H1 (cell line): Measurements from ENCODE around the gene WFDC5. TPM values are rescaled to one million over a fixed set of nuclear protein-coding genes. Genes with fewer than 3 reads are reported as not detected.
A peak's percentile ranks its signal among the peaks of the same experiment; 100 is the strongest.

ENCODE experiments used
- CTCF ChIA-PET: fragments of 300-600 bp; sonication (Branson Sonifier 250); formaldehyde crosslinking; loops from one replicate; lab custom pipeline; 2021; ENCODE audit not compliant: partially characterized antibody; lab: Charles Lee
- POLR2A ChIA-PET: fragments of 300-600 bp; sonication (Branson Sonifier 250); formaldehyde crosslinking; loops from one replicate; lab custom pipeline; 2021; ENCODE audit warnings: inconsistent platforms; ENCODE audit not compliant: partially characterized antibody; lab: Charles Lee
- DNase-seq, 2 experiments: peaks; one replicate each; pipeline versions ENCODE4 v3.0.0 to v3.0.0-alpha.2; 2010 to 2022; ENCODE audit warnings: low spot score in 2 of 2, low read depth in 1 of 2, mixed read lengths in 1 of 2
- FAIRE-seq: peaks from 2 replicates; lab custom pipeline; 2011; peaks lifted over from hg19 to GRCh38; lab: Jason Lieb, UNC
- H2AFZ ChIP-seq: 2 replicates; pipeline ENCODE4 v1.8.1; 2012; ENCODE audit warnings: low read length, inconsistent platforms
- H2AK5ac ChIP-seq: 2 replicates; pipeline ENCODE4 v1.6.1; 2013; ENCODE audit warnings: low read depth, low read length
- H2BK120ac ChIP-seq: replicated peaks from 2 replicates; pipeline ENCODE3; 2013; ENCODE audit warnings: low read depth, low read length, inconsistent platforms
- H2BK12ac ChIP-seq: 2 replicates; pipeline ENCODE4 v1.6.1; 2013; ENCODE audit warnings: low read depth, low read length
- H2BK15ac ChIP-seq: 2 replicates; pipeline ENCODE4 v1.6.1; 2013; ENCODE audit warnings: low read length
- H2BK20ac ChIP-seq: 2 replicates; pipeline ENCODE4 v1.6.1; 2013; ENCODE audit warnings: low read length
- H2BK5ac ChIP-seq: 2 replicates; pipeline ENCODE4 v1.6.1; 2013; ENCODE audit warnings: low read depth, low read length
- H3K14ac ChIP-seq: 2 replicates; pipeline ENCODE4 v1.6.1; 2013; ENCODE audit warnings: inconsistent platforms; ENCODE audit not compliant: insufficient read length
- H3K18ac ChIP-seq: 2 replicates; pipeline ENCODE4 v1.6.1; 2013; ENCODE audit warnings: low read length; ENCODE audit errors: extremely low read depth
- H3K23ac ChIP-seq: 2 replicates; pipeline ENCODE4 v1.6.1; 2013; ENCODE audit warnings: inconsistent platforms; ENCODE audit not compliant: insufficient read length
- H3K23me2 ChIP-seq: 2 replicates; pipeline ENCODE4 v1.6.1; 2013; ENCODE audit warnings: low read depth, low read length
- H3K27ac ChIP-seq: 2 replicates; pipeline ENCODE4 v1.6.1; 2011; ENCODE audit warnings: low read depth, low read length, inconsistent platforms
- H3K27me3 ChIP-seq, 4 experiments: replicated peaks in 1 of 4; 1 replicate in 1 of 4; 2 replicates in 3 of 4; pipeline versions ENCODE4 v1.6.1 to v1.8.1; 2011 to 2013; ENCODE audit warnings: low read length in 3 of 4, mild to moderate bottlenecking in 3 of 4, inconsistent platforms in 2 of 4, mixed read lengths in 2 of 4, moderate library complexity in 1 of 4; ENCODE audit not compliant: control insufficient read depth in 3 of 4, insufficient read depth in 3 of 4; ENCODE audit errors: extremely low read depth in 1 of 4
- H3K36me3 ChIP-seq, 4 experiments: 2 replicates each; pipeline versions ENCODE4 v1.6.1 to v1.8.1; 2011 to 2013; ENCODE audit warnings: mild to moderate bottlenecking in 4 of 4, low read length in 3 of 4, moderate library complexity in 2 of 4, control low read depth in 1 of 4, inconsistent platforms in 1 of 4; ENCODE audit not compliant: insufficient read depth in 4 of 4, control insufficient read depth in 2 of 4
- H3K4ac ChIP-seq: replicated peaks from 2 replicates; pipeline ENCODE3; 2013; ENCODE audit warnings: low read length, low read depth, mixed read lengths, inconsistent platforms; ENCODE audit not compliant: insufficient read length
- H3K4me1 ChIP-seq, 4 experiments: replicated peaks in 1 of 4; 1 replicate in 1 of 4; 2 replicates in 3 of 4; pipeline versions ENCODE4 v1.6.1 to v1.8.1; 2011 to 2013; ENCODE audit warnings: low read length in 3 of 4, inconsistent platforms in 2 of 4, mixed read lengths in 1 of 4; ENCODE audit not compliant: insufficient read depth in 4 of 4, control insufficient read depth in 3 of 4
- H3K4me2 ChIP-seq, 2 experiments: 2 replicates each; pipeline versions ENCODE4 v1.6.1 to v1.8.1; 2011 to 2013; ENCODE audit warnings: low read depth in 2 of 2, low read length in 2 of 2, control low read depth in 1 of 2, inconsistent platforms in 1 of 2, mild to moderate bottlenecking in 1 of 2; ENCODE audit not compliant: insufficient read depth in 1 of 2
- H3K4me3 ChIP-seq, 4 experiments: fragments of 200-600, 300-600 bp in 1 of 4; sonication (generic), shearing (Covaris generic), sonication (Bioruptor Twin) in 1 of 4; 2 replicates each; pipeline versions ENCODE4 v1.5.1 to v1.8.1; 2011 to 2016; ENCODE audit warnings: low read length in 4 of 4, low read depth in 3 of 4, control low read depth in 2 of 4, inconsistent platforms in 2 of 4, mild to moderate bottlenecking in 2 of 4, mixed read lengths in 1 of 4, moderate library complexity in 1 of 4; ENCODE audit not compliant: insufficient read depth in 2 of 4; ENCODE audit errors: extremely low read depth in 1 of 4
- H3K56ac ChIP-seq: replicated peaks from 2 replicates; pipeline ENCODE3; 2013; ENCODE audit warnings: low read depth, mild to moderate bottlenecking, mixed read lengths, low read length, inconsistent platforms; ENCODE audit not compliant: insufficient read length
- H3K79me1 ChIP-seq: 2 replicates; pipeline ENCODE4 v1.6.1; 2013; ENCODE audit warnings: low read depth, low read length, control low read depth
- H3K79me2 ChIP-seq, 2 experiments: 2 replicates each; pipeline versions ENCODE4 v1.6.1 to v1.8.1; 2012 to 2013; ENCODE audit warnings: low read length in 2 of 2, mild to moderate bottlenecking in 2 of 2, inconsistent platforms in 1 of 2; ENCODE audit not compliant: insufficient read depth in 2 of 2, control insufficient read depth in 1 of 2
- H3K9ac ChIP-seq, 4 experiments: replicated peaks in 1 of 4; 1 replicate in 1 of 4; 2 replicates in 3 of 4; pipeline versions ENCODE4 v1.6.1 to v1.8.1; 2011 to 2013; ENCODE audit warnings: low read depth in 3 of 4, low read length in 3 of 4, control low read depth in 2 of 4, mild to moderate bottlenecking in 2 of 4, moderate library complexity in 2 of 4, inconsistent platforms in 1 of 4; ENCODE audit errors: extremely low read depth in 1 of 4
- H3K9me3 ChIP-seq, 2 experiments: 2 replicates each; pipeline versions ENCODE4 v1.6.1 to v1.8.1; 2012 to 2013; ENCODE audit warnings: mild to moderate bottlenecking in 2 of 2, moderate library complexity in 2 of 2, control low read depth in 1 of 2, inconsistent platforms in 1 of 2, low read depth in 1 of 2, low read length in 1 of 2, mixed read lengths in 1 of 2; ENCODE audit not compliant: insufficient read depth in 2 of 2
- H4K20me1 ChIP-seq, 2 experiments: replicated peaks in 1 of 2; 2 replicates each; pipeline versions ENCODE3 to v1.8.1; 2011 to 2013; ENCODE audit warnings: inconsistent platforms in 2 of 2, low read length in 2 of 2, mild to moderate bottlenecking in 1 of 2; ENCODE audit not compliant: insufficient read depth in 2 of 2, control insufficient read depth in 1 of 2
- H4K5ac ChIP-seq: 2 replicates; pipeline ENCODE4 v1.6.1; 2013; ENCODE audit warnings: low read length, low read depth, mixed read lengths, inconsistent platforms; ENCODE audit not compliant: insufficient read length
- H4K8ac ChIP-seq: 2 replicates; pipeline ENCODE4 v1.8.0; 2013; ENCODE audit warnings: mild to moderate bottlenecking, moderate library complexity, low read length, inconsistent platforms; ENCODE audit not compliant: insufficient read depth; ENCODE audit errors: extremely low read depth
- H4K91ac ChIP-seq: replicated peaks from 2 replicates; pipeline ENCODE3; 2013; ENCODE audit warnings: low read length, mixed read lengths, inconsistent platforms; ENCODE audit not compliant: insufficient read length
- ASH2L ChIP-seq: fragments of 200-600, 300-600 bp; sonication (generic); IDR thresholded peaks from one replicate; pipeline ENCODE4 v1.7.1; 2017; ENCODE audit warnings: low read length
- CBX5 ChIP-seq: fragments of 300-800, 300-1000 bp; sonication (generic); IDR thresholded peaks from 2 replicates; pipeline ENCODE4 v1.7.1; 2016; ENCODE audit warnings: antibody characterized with exemption, low read length, low read depth
- CHD1 ChIP-seq: IDR thresholded peaks from 2 replicates; pipeline ENCODE4 v1.6.1; 2012; ENCODE audit warnings: low read depth, low read length, improper control_type of control experiment
- CREB1 ChIP-seq: IDR thresholded peaks from 2 replicates; pipeline ENCODE4 v1.6.1; 2012; ENCODE audit warnings: inconsistent platforms
- CTBP2 ChIP-seq: IDR thresholded peaks from 2 replicates; pipeline ENCODE4 v1.7.0; 2011; ENCODE audit warnings: borderline replicate concordance, mild to moderate bottlenecking, moderate library complexity, mixed read lengths, low read length; ENCODE audit not compliant: insufficient read depth, insufficient read length
- GABPA ChIP-seq: IDR thresholded peaks from 2 replicates; pipeline ENCODE4 v1.6.1; 2011; ENCODE audit warnings: mild to moderate bottlenecking, low read length, moderate library complexity, borderline replicate concordance; ENCODE audit not compliant: insufficient read depth
- KDM5A ChIP-seq: fragments of 200-600 bp; IDR thresholded peaks from 2 replicates; pipeline ENCODE4 v1.7.1; 2012; ENCODE audit warnings: mild to moderate bottlenecking, low read length, inconsistent platforms, mixed read lengths
- MAFK ChIP-seq: IDR thresholded peaks from 2 replicates; pipeline ENCODE4 v1.6.1; 2012; ENCODE audit warnings: low read depth, mild to moderate bottlenecking, improper control_type of control experiment, low read length
- NRF1 ChIP-seq: IDR thresholded peaks from 2 replicates; pipeline ENCODE4 v1.6.1; 2011; ENCODE audit warnings: mild to moderate bottlenecking, low read depth, low read length, improper control_type of control experiment
- RNF2 ChIP-seq: fragments of 200-900, 300-1000 bp; sonication (generic); IDR thresholded peaks from 2 replicates; pipeline ENCODE4 v1.7.1; 2016; ENCODE audit warnings: borderline replicate concordance, low read depth, mild to moderate bottlenecking, antibody characterized with exemption, low read length; ENCODE audit not compliant: poor library complexity, severe bottlenecking; ENCODE audit errors: missing control alignments
- SRF ChIP-seq: IDR thresholded peaks from 2 replicates; pipeline ENCODE4 v1.6.1; 2011; ENCODE audit warnings: mild to moderate bottlenecking, low read depth, low read length, moderate library complexity
- USF2 ChIP-seq: IDR thresholded peaks from 2 replicates; pipeline ENCODE4 v1.6.1; 2011; ENCODE audit warnings: low read length, improper control_type of control experiment
- YY1 ChIP-seq: IDR thresholded peaks from 2 replicates; pipeline ENCODE4 v1.6.1; 2011; ENCODE audit warnings: low read depth, mild to moderate bottlenecking, low read length
- WGBS, 2 experiments: shearing (Covaris generic) in 1 of 2; methylation state at CpG; one replicate each; pipeline versions ENCODE4 v1.1.6 to v1.1.7; 2013 to 2015; ENCODE audit warnings: low lambda C conversion rate in 2 of 2, mixed read lengths in 2 of 2, inconsistent platforms in 1 of 2, low coverage in 1 of 2, missing lambda C conversion rate in 1 of 2; ENCODE audit not compliant: insufficient replicate concordance in 2 of 2, insufficient coverage in 1 of 2, insufficient read length in 1 of 2; ENCODE audit errors: extremely low coverage in 1 of 2, missing lambda C conversion rate in 1 of 2; 5-methylcytosine and 5-hydroxymethylcytosine counted together
- polyA plus RNA-seq, 7 experiments: library from polyadenylated mRNA; depleted of rRNA in 3 of 7; stranded (reverse) in 5 of 7; unstranded in 2 of 7; fragments of >200 nt in 5 of 7; fragments of 200-250 nt in 2 of 7; gene quantifications; 1 replicate in 5 of 7; 2 replicates in 1 of 7; 4 replicates in 1 of 7; pipeline versions ENCODE4 v1.2.1 to v1.2.3, GENCODE V29; 2011 to 2013; ENCODE audit warnings: missing spikeins in 2 of 7, mixed read lengths in 2 of 7
- total RNA-seq: library from RNA; stranded (reverse); fragmentation: NEBNext Ultra II Directional; extraction: Animal tissue kit (Norgen Biotek cat#: 25700); gene quantifications from 2 replicates; pipeline ENCODE4 v1.2.1, GENCODE V29; 2021

WFDC5 gene
- total and polyA plus RNA-seq, 2 of the 8 experiments (the other 6 are each of a cell fraction or from before 2014, with no cell fraction given): not detected

GRCh38 chr20:45096781-45097180, 18.2 kb downstream of the WFDC5 start:
- no peak overlapping the region for H3K14ac ChIP-seq
- no peak overlapping the region for H3K18ac ChIP-seq
- H3K4me3 ChIP-seq: no peak overlapping the region
- H2BK20ac ChIP-seq: no peak overlapping the region
- H3K27ac ChIP-seq: no peak overlapping the region
- 91% methylated on average over 9 of the region's 9 CpGs; no CpG with 5 or more reads in 1 of the 2 experiments for WGBS, 2 experiments
- H3K23ac ChIP-seq: no peak overlapping the region
- H3K56ac ChIP-seq: no peak overlapping the region
- H2BK120ac ChIP-seq: no peak overlapping the region
- H3K9me3 ChIP-seq: peaks cover 0 to 8% of the 10 kb centered on the region in 2 experiments; a peak in 2 of 4 replicates
- CTCF ChIA-PET: interaction anchor here (0.7 to 17.6 kb wide), 28 partner anchors 10 to 317 kb away, joined by 3 to 233 read pairs (median 8); partner anchors contain the start of genes TOMM34 and WFDC5
- DNase-seq: no peak
- no peaks in the 10 kb centered on the region; the same call in 1 of the 2 replicates for H3K23me2 ChIP-seq
- no peak overlapping the region for H2BK15ac ChIP-seq
- H2BK12ac ChIP-seq: no peak overlapping the region
- H3K4me2 ChIP-seq: no peak overlapping the region
- H3K27me3 ChIP-seq: peaks cover 5 to 41% (median 31%) of the 10 kb centered on the region in 4 experiments
- no peak for FAIRE-seq
- H3K79me1 ChIP-seq: no peaks in the 10 kb centered on the region
- H3K4me1 ChIP-seq: peaks cover 2 to 13% (median 4%) of the 10 kb centered on the region in 4 experiments; a peak in 6 of 7 replicates
- no peak overlapping the region for H2BK5ac ChIP-seq
- H4K20me1 ChIP-seq: peaks cover 3 to 4% of the 10 kb centered on the region in 2 experiments
- H3K36me3 ChIP-seq: peaks cover 0 to 5% (median 0%) of the 10 kb centered on the region in 4 experiments; a peak in 1 of 8 replicates
- H2AFZ ChIP-seq: no peak overlapping the region
- no peak overlapping the region for H4K91ac ChIP-seq
- H3K4ac ChIP-seq: no peak overlapping the region
- H4K8ac ChIP-seq: no peak overlapping the region
- no peaks in the 10 kb centered on the region for H3K79me2 ChIP-seq
- H2AK5ac ChIP-seq: 0 out of 2 replicates have a peak overlapping the region, but pooled peaks have one; percentile 29
- no peak overlapping the region for H4K5ac ChIP-seq
- no peak overlapping the region for H3K9ac ChIP-seq
- POLR2A ChIA-PET: interaction anchor here (1.3 kb wide), 1 partner anchor 84 kb away, joined by 4 read pairs; no protein-coding TSS in a partner anchor
- TF ChIP-seq CTBP2 (no peak), CBX5 (no peak), MAFK (no peak), USF2 (no peak), SRF (no peak), KDM5A (no peak), NRF1 (no peak), CHD1 (no peak), GABPA (no peak), RNF2 (no peak), CREB1 (no peak), ASH2L (no peak), YY1 (no peak)
